HG03135 (cell line): ENCODE results near the gene SIM2.

Source experiments
- ATAC-seq: cut with Tn5 transposase; IDR thresholded peaks from one replicate; pipeline ENCODE4 v1.9.1; 2021; ENCODE audit warnings: mild to moderate bottlenecking, moderate library complexity; ENCODE audit not compliant: unreplicated experiment

The SIM2 gene

DNA sequence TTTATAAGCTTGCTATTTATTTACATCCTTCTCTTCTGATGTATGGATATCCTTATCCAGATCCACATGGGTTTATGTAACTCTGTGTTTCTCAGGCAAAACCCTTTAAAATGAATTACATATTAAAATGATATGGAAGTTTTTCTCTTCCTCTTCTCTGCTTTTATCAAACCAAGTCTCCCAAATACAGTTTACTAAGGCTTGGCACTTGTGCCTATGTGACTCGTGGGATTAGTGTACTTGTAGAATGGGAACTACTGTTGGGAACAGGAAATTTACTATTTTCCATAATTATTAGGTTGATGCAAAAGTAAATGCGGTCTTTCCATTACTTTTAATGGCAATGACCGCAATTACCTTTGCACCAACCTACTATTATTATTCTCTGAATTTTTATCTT, 14.8 kb downstream of the SIM2 start:
- ATAC-seq, result no peak

DNA sequence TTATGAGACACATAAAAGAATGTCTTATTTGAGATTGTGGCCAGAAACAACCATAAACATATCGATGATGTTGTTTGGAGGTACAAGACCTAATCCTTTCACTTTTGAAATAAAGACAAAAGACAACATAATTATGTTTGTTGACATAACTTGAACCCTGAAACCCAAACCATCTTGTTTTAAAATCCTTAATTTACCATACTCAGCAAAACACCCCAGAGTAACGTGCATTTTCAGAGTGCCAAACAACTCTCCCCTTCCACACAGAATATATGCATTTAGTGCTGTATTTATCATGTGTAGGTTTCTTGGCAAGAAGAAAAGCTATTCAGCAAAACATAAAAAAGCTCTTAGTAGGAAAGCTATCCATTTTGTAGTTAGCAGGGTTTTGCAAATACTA, 17.5 kb downstream of the SIM2 start:
- ATAC-seq, result no peak

DNA sequence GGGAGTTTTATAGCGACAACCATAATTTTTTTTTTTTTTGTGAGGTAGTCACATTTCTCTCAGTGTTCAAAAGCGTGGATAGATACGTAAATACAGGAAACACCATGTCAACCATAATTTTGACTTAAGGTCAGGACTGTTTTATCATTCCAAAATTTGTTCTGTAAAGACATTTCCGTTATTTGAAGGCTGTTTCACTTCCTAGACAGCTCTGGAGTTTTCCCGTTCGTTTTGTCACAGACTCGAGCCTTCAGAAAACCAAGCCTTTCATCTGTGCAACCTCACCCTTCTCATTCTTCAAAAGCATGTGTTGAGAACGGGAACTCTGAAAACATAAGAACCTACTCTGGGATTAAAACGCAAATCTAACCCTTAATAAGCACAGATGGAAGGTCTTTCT, 17.9 kb downstream of the SIM2 start:
- ATAC-seq, result no peak

DNA sequence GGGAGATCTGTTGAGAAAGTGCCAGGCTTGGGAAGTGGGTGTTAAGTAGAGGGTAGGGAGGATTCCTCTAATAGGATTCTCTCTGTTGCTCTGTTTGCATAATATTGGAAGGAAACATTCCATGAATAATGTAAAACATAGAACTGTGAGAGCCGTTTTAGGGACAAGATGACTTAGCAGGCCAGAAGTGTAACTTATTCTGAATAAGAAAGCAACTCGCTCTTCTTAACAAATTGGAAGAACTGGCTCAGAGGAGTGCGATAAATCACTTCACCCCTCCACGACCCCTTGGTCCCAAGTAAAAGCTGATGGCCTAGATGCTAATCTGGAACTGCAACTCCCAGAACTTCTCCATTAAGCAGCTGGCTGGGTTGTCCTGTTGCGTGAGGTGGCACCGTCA, 19.1 kb downstream of the SIM2 start:
- no peak for ATAC-seq

DNA sequence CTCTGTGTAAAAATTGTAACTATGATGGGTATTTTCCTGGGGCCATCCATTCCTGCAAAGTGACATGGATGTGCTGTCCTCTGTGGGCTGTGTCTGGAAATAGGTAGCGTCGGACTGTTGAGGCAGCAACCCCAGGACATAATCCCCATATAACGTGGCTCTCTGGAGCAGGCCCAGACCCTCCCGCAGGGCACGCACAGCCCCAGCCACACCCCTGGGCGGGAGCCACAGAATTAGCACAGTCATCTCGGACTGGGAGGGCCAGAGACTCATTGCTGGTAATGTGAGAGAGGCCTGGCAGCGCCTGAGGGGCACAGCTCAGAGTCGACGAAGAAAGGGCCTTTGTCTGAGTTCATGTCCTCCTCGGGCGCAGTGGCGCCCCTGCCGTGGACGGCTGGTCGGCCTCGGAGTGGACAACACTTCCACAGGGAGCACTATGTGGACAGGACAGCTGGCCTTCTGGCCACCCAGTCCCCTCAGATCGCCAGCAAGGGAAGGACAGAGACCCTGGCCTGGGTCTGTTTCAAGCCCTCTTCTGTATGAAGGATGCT, 20.1 kb downstream of the SIM2 start:
- no peak for ATAC-seq

DNA sequence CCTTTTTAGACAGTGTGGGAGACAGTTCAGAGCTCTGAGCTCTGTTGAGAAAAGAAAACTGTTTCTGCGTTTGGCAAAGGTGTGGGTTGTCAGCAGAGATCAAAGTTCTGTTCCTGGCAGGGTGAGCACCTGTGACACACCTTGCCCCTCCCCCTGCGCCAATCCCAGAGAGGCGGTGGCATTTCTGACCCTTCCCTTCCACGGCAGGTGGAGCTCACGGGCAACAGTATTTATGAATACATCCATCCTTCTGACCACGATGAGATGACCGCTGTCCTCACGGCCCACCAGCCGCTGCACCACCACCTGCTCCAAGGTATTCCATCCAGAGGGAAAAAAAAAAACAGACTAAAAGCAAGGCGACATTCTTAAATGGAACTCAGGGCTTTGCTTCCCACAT, 20.7 kb downstream of the SIM2 start:
- ATAC-seq, result no peak

DNA sequence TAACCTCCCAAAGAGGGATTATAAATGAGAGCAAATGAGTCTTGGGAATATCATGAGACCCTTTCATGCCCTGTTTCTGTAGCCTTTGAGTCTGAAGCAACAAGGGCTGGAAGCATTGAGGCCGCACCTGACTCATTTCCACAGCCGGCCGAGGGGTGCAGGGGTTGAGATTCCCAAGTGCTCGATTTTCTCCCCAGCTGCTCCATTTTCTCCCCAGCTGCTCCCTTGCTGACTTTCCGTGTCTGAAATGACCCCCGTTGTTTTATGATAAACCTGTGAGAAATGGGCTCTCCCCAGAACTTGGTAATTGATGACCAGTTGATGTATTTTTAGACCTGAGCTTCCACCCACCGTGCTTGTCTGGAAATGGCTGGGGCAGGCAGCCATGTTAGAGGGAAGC, 22.9 kb downstream of the SIM2 start:
- no peak for ATAC-seq

DNA sequence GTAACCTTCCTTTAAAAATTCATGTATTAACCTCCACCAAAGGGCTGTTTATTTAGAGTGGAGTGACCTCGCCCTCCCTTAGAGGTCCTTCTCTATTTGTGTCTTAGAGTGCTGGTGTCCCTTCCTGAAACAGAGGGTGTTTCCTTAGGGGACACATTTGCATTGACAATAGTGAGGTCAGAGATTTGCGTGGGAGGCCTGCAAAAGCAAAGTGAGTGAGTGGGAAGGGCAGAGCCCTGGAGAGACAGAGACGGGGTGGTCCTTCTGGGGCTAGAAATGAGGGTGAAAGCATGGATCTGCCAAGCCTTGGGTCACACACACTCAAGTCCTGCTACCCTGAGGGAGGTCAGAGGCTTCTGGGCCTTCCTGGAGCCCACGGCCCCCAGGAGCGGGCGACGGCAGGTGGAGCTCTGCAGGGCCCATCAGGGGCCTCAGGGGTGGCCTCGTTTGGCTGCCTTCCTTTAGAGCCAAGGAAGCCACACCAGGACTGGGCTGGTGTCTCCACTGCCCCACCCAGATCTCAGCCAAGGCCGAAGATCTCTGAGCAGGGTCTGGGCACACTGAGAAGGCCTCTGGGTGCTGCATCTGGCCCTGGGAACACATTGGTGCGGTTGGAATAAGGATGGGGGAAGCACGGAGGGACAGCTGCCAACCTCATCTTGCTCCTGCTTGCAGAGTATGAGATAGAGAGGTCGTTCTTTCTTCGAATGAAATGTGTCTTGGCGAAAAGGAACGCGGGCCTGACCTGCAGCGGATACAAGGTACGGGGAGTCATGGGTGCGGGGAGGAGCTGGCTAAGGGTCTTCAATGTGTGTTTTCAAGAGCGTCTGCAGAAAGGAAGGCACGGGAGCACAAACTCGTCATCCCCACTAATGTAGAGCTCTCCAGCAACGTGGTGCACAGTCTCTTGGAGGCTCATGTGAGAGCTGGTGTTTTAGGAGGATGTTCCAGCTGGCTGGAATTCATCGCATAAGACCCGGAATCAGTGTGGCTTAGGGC, 23.8 kb downstream of the SIM2 start:
- no peak for ATAC-seq

DNA sequence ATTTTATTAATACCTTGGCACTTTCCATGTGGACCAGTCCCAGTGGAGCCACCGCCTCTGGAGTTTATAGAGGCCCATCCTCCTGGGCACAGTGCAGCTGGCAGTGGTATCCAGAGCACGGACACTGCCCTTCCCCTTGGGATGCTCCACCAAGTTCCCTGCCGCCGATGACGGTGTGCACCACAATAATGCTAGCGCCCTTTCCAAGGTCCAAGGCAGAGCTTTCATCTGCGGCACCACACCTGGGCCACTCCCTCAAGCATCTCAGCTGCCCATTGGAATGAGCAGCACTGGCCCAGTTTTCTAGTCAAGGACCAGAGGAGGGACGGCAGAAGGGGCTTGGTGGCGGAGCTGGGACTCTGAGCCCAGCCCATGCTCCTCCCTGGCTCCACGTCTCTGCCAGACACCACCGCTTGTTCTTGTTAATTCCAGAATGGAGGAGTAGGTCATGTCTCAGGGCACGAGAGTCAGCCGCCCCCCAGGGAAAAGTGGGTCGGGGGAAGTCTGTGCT, 24.5 kb downstream of the SIM2 start:
- no peak for ATAC-seq

DNA sequence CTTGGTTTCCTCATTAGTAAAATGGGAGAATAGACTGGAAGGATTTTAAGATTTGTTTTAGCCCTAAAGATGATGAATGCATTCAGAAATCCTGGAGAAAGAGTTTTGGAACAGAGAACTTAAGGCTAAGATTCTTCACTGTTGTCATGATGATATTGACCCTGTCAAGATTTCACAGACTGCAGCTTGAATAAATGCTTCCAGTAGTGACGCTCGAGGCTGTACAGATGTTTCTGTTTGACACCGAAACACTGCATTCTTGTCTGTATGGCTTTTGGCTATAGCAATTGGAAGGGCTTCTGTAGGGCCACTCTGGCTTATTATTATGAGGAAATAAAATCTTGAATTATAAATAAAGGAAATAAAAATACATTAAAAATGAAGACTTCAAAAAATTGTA, 25.7 kb downstream of the SIM2 start:
- ATAC-seq, result no peak

DNA sequence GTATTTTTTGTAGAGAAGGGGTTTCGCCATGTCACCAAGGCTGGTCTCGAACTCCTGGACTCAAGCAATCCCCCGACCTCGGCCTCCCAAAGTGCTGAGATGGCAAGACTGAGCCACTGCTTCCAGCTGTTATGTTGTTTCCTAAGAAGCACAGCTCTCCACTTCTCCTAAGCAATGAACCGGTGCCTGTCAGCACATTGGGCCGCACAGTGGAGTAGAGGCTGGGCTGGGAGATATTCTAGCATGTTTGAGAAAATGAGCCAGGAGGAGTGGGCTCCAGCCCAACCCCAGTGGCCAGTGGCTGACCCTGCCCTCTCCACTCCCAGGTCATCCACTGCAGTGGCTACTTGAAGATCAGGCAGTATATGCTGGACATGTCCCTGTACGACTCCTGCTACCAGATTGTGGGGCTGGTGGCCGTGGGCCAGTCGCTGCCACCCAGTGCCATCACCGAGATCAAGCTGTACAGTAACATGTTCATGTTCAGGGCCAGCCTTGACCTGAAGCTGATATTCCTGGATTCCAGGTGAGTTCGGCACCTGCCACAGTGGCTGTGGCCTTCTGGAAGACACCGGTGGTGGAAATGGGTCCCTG, 27.0 kb downstream of the SIM2 start:
- no peak for ATAC-seq

DNA sequence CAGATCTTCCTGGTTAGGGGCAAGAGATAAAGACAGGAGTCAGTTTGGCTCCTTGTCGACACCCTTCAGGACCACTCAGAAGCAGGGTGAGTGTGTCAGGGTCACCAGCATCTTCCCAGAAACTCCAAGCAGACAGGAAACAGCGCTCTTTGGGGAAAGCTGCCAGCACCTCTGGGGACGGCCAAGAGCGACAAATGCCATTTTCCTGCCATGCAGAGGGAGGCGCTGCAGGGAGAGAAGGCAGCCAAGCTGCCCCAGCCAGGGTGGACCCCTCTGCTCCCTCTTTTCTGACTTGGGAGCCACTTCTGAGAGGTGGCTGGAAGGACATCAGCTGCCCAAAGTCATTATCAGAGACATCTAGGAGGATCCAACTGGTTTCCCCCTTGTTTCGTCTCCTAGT, 29.0 kb downstream of the SIM2 start:
- ATAC-seq, result no peak

DNA sequence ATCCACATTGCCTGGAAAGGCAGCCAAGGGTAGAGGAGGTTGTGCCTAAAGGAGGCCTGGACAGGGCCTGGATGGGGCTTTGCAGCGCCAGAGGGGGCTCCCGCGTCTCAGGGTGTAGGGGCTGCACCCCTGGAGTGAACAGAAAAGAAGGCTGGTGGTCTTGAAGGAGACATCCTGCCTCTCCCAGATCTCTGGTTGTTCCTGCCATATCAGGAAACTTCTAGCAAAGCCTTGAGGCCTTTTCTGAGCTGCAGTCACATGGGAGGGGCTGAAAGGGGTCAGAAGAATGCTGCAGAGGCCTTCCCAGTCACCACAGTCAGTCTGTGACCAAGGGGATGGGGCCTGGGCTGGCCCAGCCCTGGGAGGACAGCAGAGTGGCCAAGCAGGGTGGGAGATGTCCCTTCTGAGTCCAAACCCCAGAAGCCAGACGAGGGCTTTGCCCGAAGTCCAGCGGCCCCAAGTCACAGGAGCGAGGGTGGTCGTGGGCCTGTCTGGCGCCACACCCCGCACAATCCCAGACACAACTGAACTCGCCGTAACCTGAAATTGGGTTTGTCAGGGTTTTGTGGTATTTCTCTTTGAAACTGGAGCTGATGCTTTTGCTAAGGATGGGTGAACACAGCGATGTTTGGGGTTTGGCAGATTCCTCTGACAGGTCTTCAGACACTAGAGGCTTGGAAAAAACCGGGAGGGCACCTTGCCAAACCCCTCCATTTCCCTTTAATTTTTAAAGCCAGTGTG, 29.6 kb downstream of the SIM2 start:
- ATAC-seq, result no peak

DNA sequence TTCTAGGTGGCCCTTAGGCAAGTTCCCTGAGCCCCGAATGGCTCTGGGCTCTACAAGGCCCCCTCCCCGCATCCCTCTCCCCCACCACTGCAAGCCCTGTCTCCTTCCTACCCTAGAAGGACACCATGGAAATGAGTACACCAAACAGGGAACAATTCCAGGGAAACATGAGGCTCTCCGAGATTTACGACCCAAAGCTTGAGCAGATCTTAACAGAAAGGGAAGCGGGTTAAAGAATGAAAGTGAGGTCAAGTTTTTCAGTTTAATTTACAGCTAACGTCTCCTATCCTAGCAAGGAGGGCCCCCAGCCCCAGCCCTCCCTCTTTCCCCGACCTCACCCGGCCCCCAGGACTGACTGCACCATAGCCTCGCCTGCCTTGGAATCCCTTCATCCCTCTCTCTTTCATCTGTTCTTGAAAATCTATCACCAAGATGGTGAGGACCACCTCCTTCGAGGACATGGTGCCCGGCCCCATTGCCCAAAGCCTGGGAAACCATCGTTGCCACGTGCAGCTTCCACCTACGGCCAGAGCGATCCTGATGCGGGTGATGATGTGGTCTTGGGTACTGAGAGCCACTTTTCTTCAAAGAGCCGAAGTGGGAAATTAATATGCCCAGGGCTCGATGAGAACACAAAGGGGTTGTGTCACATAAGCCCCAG, 30.5 kb downstream of the SIM2 start:
- no peak for ATAC-seq

DNA sequence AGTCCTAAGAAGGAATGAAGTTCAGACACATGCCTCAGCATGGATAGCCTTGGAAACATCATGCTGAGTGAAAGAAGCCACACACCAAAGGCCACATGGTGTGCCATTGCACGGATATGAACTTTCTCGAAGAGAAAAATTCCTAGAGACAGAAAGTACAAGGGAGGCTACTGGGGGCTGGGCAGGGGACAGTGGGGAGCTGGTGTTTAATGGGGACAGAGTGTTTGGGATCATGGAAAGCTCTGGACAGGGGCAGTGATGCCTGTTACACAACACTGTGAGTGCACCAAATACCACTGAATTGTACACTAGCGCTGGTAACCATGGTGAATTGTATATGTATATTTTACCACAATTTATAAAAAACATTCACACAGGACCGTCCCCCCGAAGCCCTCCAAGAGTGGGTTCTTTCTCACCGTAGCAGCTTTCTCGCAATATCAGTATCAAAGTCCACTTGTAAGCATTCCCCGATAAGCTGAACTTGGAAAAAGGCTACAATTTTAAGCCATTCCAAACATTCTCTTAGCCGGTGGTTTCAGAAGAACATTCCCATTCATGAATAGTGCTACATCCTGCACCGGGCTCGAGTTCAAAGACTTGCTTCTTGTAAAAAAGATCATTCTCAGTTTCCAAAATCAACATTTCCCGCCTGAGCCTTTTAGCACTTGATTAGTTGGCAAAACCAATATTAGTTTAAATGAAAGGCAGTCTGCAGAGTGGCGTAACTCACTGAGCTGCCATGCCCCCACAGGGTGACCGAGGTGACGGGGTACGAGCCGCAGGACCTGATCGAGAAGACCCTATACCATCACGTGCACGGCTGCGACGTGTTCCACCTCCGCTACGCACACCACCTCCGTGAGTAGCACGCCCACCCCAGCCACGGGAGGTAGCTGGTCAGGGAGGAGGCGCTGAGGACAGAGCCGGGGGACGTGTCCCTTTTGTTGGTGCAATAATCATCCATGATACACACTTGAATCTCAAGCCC, 31.7 kb downstream of the SIM2 start:
- no peak for ATAC-seq

DNA sequence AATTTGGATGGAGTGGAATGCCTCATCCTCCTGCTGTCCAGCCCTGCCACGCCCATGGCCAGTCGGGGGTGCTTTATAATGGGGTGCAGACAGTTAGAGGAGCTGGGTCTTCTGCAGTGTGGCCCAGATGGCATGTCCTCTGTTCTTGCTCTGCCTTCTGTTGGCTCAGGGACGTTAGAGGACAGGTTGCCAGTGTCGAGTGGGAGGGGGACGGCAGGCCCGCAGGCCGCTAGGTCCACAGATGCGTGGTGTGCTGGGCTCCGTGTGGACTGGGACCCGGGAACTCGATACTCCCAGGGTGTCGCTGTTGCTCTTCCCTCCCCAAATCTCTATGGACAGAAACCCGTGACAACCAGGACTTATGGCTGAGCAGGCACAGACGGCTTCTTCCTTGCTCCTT, 33.3 kb downstream of the SIM2 start:
- no peak for ATAC-seq

DNA sequence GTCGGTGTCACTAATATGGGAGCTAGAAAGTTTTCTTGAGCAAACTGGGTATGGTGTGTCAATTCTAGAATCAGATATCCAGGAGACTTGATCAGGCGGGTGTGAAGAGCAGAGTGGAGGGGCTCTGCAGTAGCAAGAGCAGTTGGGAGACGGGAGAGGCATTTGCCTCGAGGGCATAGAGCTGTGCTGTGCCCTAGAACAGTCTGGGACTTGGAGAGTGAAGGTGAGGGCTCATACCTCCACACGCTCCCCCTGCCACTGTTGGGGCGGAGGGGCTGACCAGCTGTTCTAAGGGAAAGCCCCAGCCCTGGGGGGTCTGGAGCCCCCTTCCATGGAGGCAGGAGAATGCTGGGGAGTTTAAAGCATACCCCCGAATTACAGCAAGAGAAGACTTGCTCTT, 33.8 kb downstream of the SIM2 start:
- ATAC-seq, result no peak

DNA sequence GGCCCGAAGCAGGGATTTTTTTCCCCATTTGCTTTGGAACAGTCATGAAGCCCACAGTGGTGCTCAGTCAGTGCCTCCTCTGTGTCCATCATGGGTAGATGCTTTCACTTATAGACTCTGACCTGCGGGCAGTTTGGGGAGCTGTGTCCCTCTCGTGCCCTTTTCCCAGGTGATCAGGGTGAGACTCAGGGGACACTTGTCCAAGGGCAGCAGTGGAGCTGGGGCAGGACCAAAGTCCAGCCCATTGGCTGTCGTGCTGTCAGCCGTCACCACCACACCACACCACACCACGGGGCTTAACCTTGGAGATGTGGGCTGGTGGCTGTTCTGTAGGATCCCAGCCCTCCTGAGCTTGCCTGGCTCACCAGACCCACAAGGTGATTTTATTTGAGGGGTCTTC, 34.9 kb downstream of the SIM2 start:
- ATAC-seq, result no peak

DNA sequence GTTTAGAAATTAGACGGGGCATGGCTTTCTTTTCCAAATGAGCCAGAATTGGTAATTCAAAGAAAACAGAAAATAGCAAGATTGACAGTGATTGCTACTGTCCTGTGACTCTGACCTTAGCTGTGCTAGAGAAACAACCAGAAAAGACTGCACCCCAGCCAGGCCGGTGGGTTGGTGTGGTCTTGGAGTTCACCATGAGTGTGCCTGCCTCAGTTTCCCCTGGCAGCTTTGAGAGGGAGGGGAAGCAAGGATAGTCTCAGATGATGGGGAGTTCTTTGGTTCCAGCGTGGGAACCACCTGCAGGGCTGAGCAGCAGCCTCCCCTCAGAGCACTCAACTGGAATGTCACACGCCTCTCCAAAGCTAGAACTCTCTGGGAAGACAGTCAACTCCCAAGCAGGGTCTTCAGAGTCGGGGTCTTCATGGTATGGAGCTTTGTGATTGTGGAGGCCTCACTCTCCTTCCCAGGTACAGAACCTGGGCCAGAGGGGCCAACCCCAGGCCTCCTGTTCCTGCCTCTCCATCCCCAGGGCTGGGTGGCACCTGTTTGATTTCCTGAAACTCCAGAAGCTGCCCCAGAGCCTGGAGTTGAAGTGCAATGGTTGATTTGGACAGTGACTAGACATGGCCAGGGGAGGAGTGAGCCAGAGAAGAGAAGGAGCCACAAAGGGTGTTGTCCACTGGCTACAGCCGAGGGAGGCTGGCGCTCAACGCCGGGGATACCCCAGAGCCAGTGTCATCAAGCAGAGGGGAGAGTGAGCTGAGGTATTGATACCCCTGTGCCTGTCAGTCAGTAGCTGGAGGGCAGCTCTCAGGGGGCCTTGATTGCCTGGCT, 35.7 kb downstream of the SIM2 start:
- no peak for ATAC-seq
